ENCODE measurements around the gene HK3.

DNA sequence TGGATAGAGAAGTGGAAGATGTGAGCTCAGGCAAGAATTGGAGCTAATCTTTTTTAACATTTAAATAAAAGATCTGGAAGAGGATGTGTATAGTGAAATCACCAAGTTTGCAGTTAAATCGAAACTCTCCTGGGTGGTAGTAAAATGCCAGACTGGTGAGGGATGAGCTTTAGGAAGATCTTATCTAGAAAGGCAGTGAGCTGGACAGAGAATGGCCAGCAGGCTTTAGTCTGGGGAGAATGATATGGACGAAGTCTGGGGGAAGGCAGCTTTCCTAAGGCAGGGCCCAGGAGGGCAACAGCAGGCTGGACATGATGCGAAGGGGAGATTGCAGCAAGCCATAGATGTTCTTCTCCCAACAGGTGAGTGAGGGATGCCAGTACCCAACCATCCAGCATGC is 63.2 kb downstream of the HK3 start:
- TF ChIP-seq, protein P1, sequence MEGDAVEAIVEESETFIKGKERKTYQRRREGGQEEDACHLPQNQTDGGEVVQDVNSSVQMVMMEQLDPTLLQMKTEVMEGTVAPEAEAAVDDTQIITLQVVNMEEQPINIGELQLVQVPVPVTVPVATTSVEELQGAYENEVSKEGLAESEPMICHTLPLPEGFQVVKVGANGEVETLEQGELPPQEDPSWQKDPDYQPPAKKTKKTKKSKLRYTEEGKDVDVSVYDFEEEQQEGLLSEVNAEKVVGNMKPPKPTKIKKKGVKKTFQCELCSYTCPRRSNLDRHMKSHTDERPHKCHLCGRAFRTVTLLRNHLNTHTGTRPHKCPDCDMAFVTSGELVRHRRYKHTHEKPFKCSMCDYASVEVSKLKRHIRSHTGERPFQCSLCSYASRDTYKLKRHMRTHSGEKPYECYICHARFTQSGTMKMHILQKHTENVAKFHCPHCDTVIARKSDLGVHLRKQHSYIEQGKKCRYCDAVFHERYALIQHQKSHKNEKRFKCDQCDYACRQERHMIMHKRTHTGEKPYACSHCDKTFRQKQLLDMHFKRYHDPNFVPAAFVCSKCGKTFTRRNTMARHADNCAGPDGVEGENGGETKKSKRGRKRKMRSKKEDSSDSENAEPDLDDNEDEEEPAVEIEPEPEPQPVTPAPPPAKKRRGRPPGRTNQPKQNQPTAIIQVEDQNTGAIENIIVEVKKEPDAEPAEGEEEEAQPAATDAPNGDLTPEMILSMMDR (conservative IDR thresholded peaks at IDR 0.05; ENCODE audit: low read depth in 2 of 2), result no peak
- TF ChIP-seq EZH2phosphoT487 (IDR thresholded peaks at IDR 0.05; ENCODE audit: unreplicated experiment), result no peak
- no peak for TF ChIP-seq POLR2AphosphoS5 (IDR thresholded peaks at IDR 0.05; ENCODE audit: low read depth)
- TF ChIP-seq, protein P2, sequence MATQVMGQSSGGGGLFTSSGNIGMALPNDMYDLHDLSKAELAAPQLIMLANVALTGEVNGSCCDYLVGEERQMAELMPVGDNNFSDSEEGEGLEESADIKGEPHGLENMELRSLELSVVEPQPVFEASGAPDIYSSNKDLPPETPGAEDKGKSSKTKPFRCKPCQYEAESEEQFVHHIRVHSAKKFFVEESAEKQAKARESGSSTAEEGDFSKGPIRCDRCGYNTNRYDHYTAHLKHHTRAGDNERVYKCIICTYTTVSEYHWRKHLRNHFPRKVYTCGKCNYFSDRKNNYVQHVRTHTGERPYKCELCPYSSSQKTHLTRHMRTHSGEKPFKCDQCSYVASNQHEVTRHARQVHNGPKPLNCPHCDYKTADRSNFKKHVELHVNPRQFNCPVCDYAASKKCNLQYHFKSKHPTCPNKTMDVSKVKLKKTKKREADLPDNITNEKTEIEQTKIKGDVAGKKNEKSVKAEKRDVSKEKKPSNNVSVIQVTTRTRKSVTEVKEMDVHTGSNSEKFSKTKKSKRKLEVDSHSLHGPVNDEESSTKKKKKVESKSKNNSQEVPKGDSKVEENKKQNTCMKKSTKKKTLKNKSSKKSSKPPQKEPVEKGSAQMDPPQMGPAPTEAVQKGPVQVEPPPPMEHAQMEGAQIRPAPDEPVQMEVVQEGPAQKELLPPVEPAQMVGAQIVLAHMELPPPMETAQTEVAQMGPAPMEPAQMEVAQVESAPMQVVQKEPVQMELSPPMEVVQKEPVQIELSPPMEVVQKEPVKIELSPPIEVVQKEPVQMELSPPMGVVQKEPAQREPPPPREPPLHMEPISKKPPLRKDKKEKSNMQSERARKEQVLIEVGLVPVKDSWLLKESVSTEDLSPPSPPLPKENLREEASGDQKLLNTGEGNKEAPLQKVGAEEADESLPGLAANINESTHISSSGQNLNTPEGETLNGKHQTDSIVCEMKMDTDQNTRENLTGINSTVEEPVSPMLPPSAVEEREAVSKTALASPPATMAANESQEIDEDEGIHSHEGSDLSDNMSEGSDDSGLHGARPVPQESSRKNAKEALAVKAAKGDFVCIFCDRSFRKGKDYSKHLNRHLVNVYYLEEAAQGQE (IDR thresholded peaks at IDR 0.05; ENCODE audit: unreplicated experiment), result no peak
- TF ChIP-seq EZH2 (IDR thresholded peaks at IDR 0.05; ENCODE audit: low read depth, unreplicated experiment), result no peak
- TF ChIP-seq, protein P3, sequence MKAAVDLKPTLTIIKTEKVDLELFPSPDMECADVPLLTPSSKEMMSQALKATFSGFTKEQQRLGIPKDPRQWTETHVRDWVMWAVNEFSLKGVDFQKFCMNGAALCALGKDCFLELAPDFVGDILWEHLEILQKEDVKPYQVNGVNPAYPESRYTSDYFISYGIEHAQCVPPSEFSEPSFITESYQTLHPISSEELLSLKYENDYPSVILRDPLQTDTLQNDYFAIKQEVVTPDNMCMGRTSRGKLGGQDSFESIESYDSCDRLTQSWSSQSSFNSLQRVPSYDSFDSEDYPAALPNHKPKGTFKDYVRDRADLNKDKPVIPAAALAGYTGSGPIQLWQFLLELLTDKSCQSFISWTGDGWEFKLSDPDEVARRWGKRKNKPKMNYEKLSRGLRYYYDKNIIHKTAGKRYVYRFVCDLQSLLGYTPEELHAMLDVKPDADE (IDR thresholded peaks at IDR 0.05), result no peak
- TF ChIP-seq STAT1 (IDR thresholded peaks at IDR 0.05; ENCODE audit: unreplicated experiment), result no peak
- no peak for TF ChIP-seq NANOG (IDR thresholded peaks at IDR 0.05; ENCODE audit: borderline replicate concordance)
- TF ChIP-seq CREB1 (CRISPR knock-in tag; IDR thresholded peaks at IDR 0.05; ENCODE audit: low read depth), result no peak
